Stimulated activated CD8-positive, alpha-beta memory T cell treated with anti-CD3 and anti-CD28 coated beads, Interleukin-4, amount 100 ng/mL, for 24 hours (primary cell): ENCODE measurements around the gene LTO1.

Source experiments
- DNase-seq: peaks from one replicate; pipeline ENCODE4 v3.0.0-alpha.2; 2020; ENCODE audit warnings: low read depth

Gene LTO1

DNA sequence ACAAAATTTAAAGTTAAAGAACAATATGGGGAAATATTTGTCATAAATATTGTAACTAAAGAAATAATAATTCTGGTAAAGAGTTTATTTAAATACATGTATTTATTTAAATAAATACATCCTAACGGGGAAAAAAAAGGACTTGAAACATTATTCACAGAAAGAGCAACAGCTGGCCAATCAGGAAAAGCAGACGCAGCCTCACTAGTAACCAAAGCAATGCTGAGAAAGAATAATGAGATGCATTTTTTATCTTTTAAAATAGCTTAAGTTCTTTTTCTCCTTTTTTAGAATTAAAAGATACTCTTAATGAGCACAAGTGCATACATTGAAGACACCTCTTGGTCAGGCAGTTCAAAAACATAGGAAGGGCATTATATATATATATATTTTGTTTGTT, 2.6 kb upstream of the LTO1 start:
- no peak for DNase-seq

DNA sequence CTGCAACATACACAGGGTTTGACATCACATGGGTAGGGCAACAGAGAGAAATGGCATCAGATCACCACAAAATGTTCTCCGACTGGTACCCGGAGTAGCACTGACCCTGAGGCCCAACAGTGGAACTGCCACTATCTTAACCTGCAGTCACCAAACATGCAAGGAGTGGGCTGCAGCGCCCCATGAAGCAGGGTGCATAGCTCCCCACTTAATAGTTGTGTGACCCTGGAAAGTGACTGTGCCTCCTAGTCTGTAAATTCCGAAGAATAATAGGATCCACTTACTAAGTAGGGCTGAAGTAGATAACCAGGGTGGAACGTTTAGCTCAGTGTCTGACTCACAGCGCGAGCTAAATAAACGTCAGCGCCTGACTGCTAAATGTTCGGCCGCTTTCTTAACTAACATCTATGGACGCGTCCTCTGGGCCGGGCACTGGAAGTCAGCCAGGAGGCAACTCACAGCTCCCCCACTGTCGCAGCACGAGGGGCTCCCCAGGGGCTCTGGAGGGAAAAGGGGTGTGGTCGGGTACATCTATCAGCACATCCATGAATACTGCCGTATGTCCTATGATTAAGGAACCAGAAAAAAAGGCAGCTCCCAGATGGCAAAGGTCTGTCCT, 777 bp downstream of the LTO1 start:
- DNase-seq, result no peak

DNA sequence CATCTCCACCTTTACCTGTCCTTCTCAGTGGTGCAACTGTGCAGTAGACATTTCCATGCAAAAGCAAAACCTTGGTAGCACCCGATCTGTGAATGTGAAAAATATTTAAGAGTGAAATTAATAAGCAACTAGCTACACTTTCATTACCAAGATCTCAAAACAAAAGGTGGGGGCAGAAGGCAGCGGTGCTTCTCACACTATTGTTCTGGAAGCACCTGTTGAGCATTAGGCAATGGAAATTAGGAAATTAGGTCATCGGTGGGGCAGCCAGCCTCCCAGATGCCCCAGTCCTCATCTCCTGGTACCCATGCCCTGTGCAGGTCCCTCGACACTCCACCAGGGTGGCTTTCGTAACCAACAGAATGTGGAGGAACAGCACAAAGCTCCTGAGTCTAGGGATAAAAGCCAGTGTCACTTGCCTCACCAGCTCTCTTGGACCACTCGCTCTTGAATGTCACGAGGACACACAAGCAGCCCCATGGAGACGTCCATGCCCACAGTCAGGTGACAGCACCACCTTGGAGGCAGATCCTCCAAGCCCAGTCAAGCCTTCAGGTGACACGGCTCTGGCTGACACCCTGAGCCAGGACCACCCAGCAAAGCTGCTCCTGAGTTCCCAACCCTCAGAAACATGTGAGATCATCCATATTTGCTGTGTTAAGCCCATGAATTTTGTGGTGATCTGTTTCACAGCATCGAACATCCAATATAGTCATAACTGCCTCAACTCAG, 3.3 kb downstream of the LTO1 start:
- no peak for DNase-seq

DNA sequence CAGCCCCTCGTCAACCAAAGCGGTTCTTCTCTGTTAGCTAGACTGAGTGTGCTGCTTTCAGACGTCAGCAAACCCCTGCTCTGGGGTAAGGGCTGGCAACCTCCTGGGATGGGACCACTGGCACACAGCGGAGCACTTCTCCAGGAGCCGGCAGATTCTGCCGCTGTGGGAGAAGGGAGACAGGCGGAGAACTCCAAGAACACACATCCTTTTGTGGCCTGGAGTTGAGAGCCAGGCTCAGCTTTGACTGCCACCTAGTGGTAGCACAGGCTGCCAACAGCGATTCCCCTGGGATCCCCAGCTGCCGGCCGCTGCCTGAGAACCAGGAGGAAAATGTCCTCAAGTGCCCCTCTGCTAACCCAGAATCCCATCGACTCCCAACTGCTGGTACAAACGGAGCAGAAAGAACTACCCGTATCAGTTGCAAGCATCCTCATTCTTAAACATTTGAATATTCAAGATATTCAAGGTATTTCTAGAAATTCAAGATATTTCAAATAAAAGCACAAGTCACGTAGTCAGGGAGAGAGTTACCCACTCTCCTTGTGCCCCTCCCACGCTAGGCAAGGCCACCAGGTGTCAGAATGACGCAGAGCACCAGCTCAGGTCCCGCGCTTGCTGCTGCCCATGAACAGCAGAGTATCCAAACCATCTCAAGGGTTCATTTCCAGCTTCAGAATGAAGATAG, 4.9 kb downstream of the LTO1 start:
- peak; percentile 31 for DNase-seq

GRCh38 chr11:69669486-69669885, 5.7 kb downstream of the LTO1 start:
- no peak for DNase-seq

GRCh38 chr11:69667619-69668604, 7.2 kb downstream of the LTO1 start:
- DNase-seq, result no peak

GRCh38 chr11:69666752-69667536, 8.2 kb downstream of the LTO1 start:
- no peak for DNase-seq

DNA sequence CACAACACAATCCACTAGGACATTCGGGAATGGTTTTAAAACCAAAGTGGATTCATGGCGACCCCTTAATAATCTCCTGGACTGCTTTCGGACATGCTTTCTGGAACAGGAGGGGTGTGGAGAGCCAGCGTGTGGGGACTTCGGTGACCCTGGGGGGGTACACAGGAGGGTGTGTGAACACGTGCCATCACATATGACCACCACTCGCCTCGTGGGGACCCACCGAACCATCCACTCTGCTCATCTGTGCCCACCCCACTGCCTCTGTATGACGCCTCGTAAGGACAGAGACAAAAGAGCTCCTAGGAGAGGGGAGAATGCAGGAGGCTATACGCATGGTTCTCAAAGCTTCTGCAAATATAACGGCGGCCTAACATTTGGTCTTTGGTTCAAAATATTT, 8.9 kb downstream of the LTO1 start:
- DNase-seq, result no peak

GRCh38 chr11:69665669-69666068, 9.5 kb downstream of the LTO1 start:
- DNase-seq, result no peak

- DNase-seq, result no peak
These were observed 10.3 kb downstream of the LTO1 start for GRCh38 chr11:69664901-69665300.

- DNase-seq, result no peak
These were observed 10.9 kb downstream of the LTO1 start for GRCh38 chr11:69664103-69664775.

DNA sequence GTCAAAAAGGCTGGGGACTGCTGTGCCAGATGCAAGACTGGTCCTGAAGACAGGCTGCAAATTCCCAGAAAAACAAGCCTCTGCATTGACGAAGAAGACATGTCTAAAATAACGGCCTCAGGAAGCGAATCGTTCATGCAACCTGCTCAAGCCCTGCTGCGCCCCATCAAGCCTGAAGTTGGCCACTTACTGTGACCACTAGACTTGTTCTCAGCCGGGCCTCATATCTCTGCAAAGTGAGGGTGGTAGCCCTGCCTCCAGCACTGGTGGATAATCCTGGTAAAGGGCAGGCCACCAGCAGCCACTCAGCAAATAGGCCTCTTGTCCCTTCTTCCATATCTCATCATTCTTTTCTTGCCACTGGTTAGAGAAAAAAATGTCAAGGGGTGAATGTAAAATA, 11.8 kb downstream of the LTO1 start:
- no peak for DNase-seq

- DNase-seq, result no peak
These were observed 12.3 kb downstream of the LTO1 start for GRCh38 chr11:69662806-69663205.

GRCh38 chr11:69662021-69662698, 13.0 kb downstream of the LTO1 start:
- DNase-seq, result no peak

DNA sequence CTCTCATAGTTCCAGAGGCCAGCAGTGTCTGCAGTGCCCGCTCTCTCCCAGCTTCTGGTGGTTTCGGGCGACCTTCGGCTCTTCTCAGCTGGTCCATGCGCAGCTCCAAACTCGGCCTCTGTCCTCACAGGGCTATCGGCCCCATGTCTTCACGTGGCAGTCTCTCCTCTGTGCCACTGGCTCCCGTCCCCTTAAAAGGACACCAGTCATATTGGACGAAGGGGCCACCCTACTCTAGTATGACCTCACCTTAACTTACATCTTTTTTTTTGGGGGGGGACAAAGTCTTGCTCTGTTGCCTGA, 13.8 kb downstream of the LTO1 start:
- DNase-seq, result no peak

- DNase-seq, result no peak
These were observed 15.1 kb downstream of the LTO1 start for GRCh38 chr11:69660001-69660500.

GRCh38 chr11:69659591-69659990, 15.6 kb downstream of the LTO1 start:
- DNase-seq, result no peak

DNA sequence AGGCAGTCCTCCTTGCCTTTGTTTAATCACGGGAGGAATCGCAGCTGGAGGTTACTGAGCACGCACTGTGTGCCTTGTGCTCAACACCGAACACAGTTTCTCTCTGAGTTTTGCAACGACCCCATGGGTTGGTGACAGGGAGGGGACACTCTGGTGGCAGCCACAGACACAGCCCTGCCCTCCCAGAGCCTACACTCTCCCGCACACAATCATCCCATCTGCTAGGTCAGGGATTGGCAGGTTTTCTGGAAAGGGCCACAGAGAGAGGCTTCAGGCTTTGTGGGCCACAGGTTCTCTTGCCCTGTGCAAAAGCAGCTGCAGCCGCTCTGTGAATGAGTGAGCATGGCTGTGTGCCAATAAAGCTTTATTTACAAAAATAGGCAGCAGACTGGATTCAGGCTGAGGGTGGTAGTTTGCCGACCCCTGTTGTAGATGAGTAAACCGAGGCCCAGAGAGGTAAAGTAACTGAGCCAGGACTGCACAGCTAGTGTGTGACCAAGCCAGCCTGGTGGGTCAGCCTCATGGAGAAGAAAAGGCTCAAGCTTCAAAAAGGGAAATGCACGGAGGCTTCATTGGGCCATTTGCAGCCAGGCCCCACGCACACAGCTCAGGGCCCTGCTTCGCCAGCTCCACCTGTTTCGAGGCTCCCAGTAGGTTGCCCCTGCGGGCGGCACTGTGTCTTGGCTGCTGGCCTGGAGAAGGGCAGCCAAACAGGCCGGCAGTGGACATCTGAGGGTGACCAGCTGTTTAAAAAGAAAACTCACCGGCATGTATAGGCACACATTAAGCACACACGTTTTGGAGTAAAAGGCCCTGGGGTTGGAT, 16.3 kb downstream of the LTO1 start:
- no peak for DNase-seq

GRCh38 chr11:69657911-69658625, 17.1 kb downstream of the LTO1 start:
- no peak for DNase-seq
